Esophagus muscularis mucosa (tissue), 3 donors: ENCODE measurements around the gene TMEM190.

Source experiments
- EP300 ChIP-seq: sonication (generic); formaldehyde crosslinking; IDR thresholded peaks from one replicate; pipeline ENCODE4 v1.6.1; 2017; ENCODE audit warnings: antibody characterized with exemption
- TF ChIP-seq, protein P1 (sequence below), 3 experiments: fragments of 200-600 bp in 2 of 3; fragments of 450-650 bp in 1 of 3; sonication (generic) in 2 of 3; IDR thresholded peaks; one replicate each; pipeline ENCODE4 v1.5.1; 2017 to 2019; ENCODE audit warnings: antibody characterized with exemption in 3 of 3, mild to moderate bottlenecking in 2 of 3, moderate library complexity in 1 of 3

DNA sequence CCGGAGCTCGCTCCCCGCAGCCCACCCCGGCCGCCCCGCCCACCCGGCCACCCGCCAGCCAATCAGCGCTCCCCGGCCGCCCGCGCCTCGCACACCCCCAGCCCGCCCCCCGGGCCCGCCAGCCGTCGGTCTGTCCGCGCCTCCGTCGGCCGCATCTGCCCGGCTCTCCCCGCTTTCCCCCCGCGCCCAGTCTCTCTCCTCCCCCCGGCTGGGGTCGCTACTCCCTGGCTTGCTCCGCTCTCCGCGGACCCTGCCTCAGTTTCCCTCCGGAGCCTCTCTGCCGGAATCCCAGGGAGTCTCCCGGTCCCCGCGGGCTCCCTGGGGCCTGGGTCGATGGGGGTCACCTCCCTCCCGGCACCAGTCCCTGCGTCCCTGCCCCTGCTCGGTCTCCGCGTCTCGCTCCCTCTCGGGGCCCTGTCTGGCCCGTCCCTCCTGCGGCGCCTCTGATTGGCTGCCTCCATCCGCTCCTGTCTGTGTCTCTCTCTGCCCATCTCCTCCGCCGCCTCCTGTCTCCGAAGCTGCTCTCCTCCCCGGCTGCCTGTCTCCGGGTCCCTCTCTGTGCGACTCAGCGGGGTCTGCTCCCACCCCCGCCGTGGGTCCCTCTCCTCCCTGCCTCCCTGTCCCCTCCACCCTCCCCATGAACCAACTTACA lies 6.8 kb upstream of the TMEM190 start:
- TF ChIP-seq, protein P1, sequence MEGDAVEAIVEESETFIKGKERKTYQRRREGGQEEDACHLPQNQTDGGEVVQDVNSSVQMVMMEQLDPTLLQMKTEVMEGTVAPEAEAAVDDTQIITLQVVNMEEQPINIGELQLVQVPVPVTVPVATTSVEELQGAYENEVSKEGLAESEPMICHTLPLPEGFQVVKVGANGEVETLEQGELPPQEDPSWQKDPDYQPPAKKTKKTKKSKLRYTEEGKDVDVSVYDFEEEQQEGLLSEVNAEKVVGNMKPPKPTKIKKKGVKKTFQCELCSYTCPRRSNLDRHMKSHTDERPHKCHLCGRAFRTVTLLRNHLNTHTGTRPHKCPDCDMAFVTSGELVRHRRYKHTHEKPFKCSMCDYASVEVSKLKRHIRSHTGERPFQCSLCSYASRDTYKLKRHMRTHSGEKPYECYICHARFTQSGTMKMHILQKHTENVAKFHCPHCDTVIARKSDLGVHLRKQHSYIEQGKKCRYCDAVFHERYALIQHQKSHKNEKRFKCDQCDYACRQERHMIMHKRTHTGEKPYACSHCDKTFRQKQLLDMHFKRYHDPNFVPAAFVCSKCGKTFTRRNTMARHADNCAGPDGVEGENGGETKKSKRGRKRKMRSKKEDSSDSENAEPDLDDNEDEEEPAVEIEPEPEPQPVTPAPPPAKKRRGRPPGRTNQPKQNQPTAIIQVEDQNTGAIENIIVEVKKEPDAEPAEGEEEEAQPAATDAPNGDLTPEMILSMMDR (IDR thresholded peaks at IDR 0.05): no peak
- no peak for TF ChIP-seq EP300
